ENCODE results near the gene CCDC89. TPM values are rescaled to one million over a fixed set of nuclear protein-coding genes. Genes with fewer than 3 reads are reported as not detected.
"Not testable (repeated sequence)": the region's sequence is repeated elsewhere in the genome, so short reads cannot be mapped to it uniquely, and the experiment has no call there.

The CCDC89 gene
- total RNA-seq, 1 donor from 2014 or later, result 2.0 TPM

DNA sequence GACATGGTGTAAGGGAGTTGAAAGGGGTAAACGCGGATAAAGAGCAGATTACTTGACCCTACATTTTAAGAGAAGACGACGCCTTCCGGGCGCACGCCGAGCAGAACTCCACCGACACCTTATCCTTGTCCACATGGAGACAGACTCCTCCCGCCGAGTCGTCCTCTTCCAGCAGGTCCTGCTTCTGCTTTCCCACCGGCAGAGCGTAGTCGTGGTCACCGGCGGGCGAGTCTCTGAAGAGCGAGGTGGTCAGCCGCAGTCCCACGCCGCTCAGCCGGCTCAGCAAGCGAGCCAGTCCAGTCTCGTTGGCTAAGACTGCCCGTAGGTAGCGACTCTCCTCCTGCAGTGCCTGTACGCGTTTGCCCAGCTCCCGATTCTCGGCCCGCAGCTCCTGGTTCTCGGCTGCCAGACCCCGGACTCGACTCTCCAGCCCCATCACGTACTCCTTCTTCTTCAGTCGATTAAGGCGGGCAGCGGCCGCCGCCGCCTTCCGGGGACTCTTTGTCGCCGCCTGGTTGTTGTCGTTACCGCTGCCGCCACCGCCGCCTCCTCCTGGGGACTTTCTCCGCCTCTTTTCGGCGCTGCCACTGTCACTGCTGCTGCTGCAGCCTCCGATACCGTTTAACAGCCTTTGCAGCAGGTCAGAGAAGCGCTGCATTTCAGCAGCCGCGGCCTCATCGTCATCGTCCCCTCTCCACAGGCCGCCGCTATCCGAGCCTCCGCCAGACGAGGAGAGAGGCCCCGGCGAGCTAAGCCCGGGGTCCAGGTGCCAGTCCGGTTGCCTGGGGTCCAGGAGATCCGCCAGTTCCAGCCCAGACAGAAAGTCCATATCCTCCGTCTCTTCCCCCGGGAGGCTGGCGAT is 22.0 kb downstream of the CCDC89 start:
- no peaks in the 10 kb centered on the region for H3K27me3 ChIP-seq (ENCODE audit: control insufficient read depth, insufficient read depth, low read length)
- no peak for DNase-seq (ENCODE audit: low read depth)
- TF ChIP-seq, protein P1, sequence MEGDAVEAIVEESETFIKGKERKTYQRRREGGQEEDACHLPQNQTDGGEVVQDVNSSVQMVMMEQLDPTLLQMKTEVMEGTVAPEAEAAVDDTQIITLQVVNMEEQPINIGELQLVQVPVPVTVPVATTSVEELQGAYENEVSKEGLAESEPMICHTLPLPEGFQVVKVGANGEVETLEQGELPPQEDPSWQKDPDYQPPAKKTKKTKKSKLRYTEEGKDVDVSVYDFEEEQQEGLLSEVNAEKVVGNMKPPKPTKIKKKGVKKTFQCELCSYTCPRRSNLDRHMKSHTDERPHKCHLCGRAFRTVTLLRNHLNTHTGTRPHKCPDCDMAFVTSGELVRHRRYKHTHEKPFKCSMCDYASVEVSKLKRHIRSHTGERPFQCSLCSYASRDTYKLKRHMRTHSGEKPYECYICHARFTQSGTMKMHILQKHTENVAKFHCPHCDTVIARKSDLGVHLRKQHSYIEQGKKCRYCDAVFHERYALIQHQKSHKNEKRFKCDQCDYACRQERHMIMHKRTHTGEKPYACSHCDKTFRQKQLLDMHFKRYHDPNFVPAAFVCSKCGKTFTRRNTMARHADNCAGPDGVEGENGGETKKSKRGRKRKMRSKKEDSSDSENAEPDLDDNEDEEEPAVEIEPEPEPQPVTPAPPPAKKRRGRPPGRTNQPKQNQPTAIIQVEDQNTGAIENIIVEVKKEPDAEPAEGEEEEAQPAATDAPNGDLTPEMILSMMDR (IDR thresholded peaks at IDR 0.05; ENCODE audit: insufficient read depth, low read length, poor library complexity, severe bottlenecking), result peak; percentile 50
- H3K4me3 ChIP-seq (ENCODE audit: low read depth, low read length), result peak overlapping the region; percentile 95
- no peaks in the 10 kb centered on the region for H3K36me3 ChIP-seq (ENCODE audit: control insufficient read depth, insufficient read depth, low read length)

- no peaks in the 10 kb centered on the region for H3K27me3 ChIP-seq (ENCODE audit: control insufficient read depth, insufficient read depth, low read length)
- no peaks in the 10 kb centered on the region for H3K36me3 ChIP-seq (ENCODE audit: control insufficient read depth, insufficient read depth, low read length)
- TF ChIP-seq, protein P1 (IDR thresholded peaks at IDR 0.05; ENCODE audit: insufficient read depth, low read length, poor library complexity, severe bottlenecking), result no peak
- no peak for DNase-seq (ENCODE audit: low read depth)
- H3K4me3 ChIP-seq (ENCODE audit: low read depth, low read length), result peak overlapping the region; percentile 95
These were observed 22.8 kb downstream of the CCDC89 start for GRCh38 chr11:85663080-85663752.

- Histone ChIP-seq H3K27me3 (ENCODE audit: control insufficient read depth, insufficient read depth, low read length) (no peaks in the 10 kb centered on the region), H3K4me3 (ENCODE audit: low read depth, low read length) (peak overlapping the region; percentile 95), H3K36me3 (ENCODE audit: control insufficient read depth, insufficient read depth, low read length) (no peaks in the 10 kb centered on the region)
- no peak for DNase-seq (ENCODE audit: low read depth)
- TF ChIP-seq, protein P1 (IDR thresholded peaks at IDR 0.05; ENCODE audit: insufficient read depth, low read length, poor library complexity, severe bottlenecking), result no peak
These were observed 23.9 kb downstream of the CCDC89 start for GRCh38 chr11:85661972-85662664.

DNA sequence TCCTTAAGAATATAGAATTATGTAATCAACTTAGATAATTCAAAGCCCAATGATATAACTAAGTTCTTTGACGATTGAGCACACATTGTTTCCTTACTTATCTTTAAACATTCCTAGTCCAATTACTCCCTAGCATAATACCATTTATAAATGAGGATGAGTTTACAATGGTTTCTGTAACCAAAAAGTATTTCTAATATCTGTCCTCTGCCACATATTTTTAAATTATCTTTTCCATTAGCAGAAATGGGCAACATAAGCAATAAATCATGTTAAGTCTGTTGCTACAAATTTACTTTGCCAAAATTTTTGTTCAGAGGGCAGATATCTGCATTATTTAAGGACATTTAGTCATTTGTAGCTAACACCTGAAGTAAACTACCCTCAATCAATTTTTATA is 27.8 kb downstream of the CCDC89 start:
- Histone ChIP-seq H3K27me3 (ENCODE audit: control insufficient read depth, insufficient read depth, low read length) (no peaks in the 10 kb centered on the region), H3K4me3 (ENCODE audit: low read depth, low read length) (no peak overlapping the region), H3K36me3 (ENCODE audit: control insufficient read depth, insufficient read depth, low read length) (no peaks in the 10 kb centered on the region)
- no peak for DNase-seq (ENCODE audit: low read depth)
- TF ChIP-seq, protein P1 (IDR thresholded peaks at IDR 0.05; ENCODE audit: insufficient read depth, low read length, poor library complexity, severe bottlenecking), result no peak

- TF ChIP-seq, protein P1 (IDR thresholded peaks at IDR 0.05; ENCODE audit: insufficient read depth, low read length, poor library complexity, severe bottlenecking), result no peak
- Histone ChIP-seq H3K27me3 (ENCODE audit: control insufficient read depth, insufficient read depth, low read length) (no peaks in the 10 kb centered on the region), H3K4me3 (ENCODE audit: low read depth, low read length) (no peak overlapping the region), H3K36me3 (ENCODE audit: control insufficient read depth, insufficient read depth, low read length) (no peaks in the 10 kb centered on the region)
- no peak for DNase-seq (ENCODE audit: low read depth)
These were observed 29.2 kb downstream of the CCDC89 start for GRCh38 chr11:85656777-85657176.

DNA sequence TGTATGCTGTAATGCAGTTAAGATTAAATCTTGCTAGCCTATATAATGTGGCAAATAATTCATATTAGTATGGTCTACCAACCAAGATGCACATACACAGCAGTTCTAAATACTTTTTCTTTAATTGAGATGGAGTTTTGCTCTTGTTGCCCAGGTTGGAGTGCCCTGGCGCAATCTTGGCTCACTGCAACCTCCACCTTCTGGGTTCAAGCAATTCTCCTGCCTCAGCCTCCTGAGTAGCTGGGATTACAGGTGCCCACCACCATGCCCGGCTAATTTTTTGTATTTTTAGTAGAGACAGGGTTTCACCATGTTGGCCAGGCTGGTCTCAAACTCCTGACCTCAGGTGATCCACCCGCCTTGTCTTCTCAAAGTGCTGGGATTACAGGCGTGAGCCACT is 31.7 kb downstream of the CCDC89 start:
- H3K27me3 ChIP-seq (ENCODE audit: control insufficient read depth, insufficient read depth, low read length); DNase-seq (ENCODE audit: low read depth); H3K4me3 ChIP-seq (ENCODE audit: low read depth, low read length); H3K36me3 ChIP-seq (ENCODE audit: control insufficient read depth, insufficient read depth, low read length): not testable (repeated sequence)
